Measurements from ENCODE around the gene TTC28. TPM values are rescaled to one million over a fixed set of nuclear protein-coding genes. Genes with fewer than 3 reads are reported as not detected.

Gene TTC28
- total and polyA plus RNA-seq, 2 donors (not counting 1 experiment from before 2014, with no cell fraction given) = 8.2 to 31.4 TPM

DNA sequence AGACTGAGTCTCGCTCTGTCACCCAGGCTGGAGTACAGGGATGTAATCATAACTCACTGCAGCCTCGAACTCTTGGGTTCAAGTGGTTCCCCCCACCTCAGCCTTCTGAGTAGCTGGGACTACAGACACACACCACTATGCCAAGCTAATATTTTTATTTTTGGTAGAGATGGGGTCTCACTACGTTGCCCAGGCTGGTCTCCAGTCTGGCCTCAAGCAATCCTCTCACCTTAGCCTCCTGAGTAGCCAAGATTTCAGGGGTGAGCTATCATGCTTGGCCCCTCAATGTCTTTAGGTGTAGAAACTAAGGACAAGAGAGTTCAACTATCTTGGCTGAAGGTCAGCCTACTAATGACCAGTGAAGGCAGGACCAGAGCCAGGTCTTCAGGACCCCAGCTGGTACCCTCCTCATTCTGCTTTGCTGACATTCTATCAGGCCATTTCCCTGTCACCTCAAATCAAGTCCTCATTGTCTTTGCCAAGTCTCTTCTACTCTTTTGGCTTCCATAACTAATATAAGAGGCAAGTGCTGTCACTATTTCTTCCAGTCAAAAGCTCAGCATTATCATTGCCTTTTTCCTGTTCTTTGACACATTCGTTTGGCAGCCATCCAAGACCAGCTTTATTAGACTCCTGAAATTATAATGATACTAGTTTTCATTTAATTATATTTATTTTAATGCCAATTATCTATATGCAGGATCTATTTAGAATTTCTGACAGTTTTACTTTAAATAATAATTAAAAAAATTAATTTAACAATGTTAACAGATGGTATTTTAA is 496.4 kb downstream of the TTC28 start:
- Histone ChIP-seq H3K9ac (ENCODE audit: insufficient read depth, low read length) (no peak overlapping the region), H4K20me1 (ENCODE audit: control insufficient read depth, extremely low read depth, insufficient read depth, low read length) (no peaks in the 10 kb centered on the region), H3K27ac (ENCODE audit: insufficient read depth, low read length) (no peak overlapping the region), H3K9me3 (ENCODE audit: control insufficient read depth, insufficient read depth, low read depth, low read length) (no peaks in the 10 kb centered on the region), H3K79me2 (ENCODE audit: control insufficient read depth, insufficient read depth, low read length) (no peaks in the 10 kb centered on the region), H3K4me2 (ENCODE audit: extremely low read depth, insufficient read depth, low read length) (no peak overlapping the region), H3K36me3 (ENCODE audit: control insufficient read depth, insufficient read depth, low read length) (no peaks in the 10 kb centered on the region), H3K4me3 (replicated peaks in 1 of 4; ENCODE audit: control extremely low read depth in 1 of 4, insufficient read depth in 1 of 4, low read depth in 3 of 4, low read length in 4 of 4) (no peak overlapping the region), H3K4me1 (ENCODE audit: control insufficient read depth, extremely low read depth, insufficient read depth, low read length) (peaks cover 4% of the 10 kb centered on the region), H2AFZ (ENCODE audit: low read length) (no peak overlapping the region), H3K27me3 (ENCODE audit: control insufficient read depth, insufficient read depth, low read length) (no peaks in the 10 kb centered on the region)
- no peak for TF ChIP-seq EZH2 (IDR thresholded peaks at IDR 0.05; ENCODE audit: low read length, missing control alignments)
- TF ChIP-seq, protein P1, sequence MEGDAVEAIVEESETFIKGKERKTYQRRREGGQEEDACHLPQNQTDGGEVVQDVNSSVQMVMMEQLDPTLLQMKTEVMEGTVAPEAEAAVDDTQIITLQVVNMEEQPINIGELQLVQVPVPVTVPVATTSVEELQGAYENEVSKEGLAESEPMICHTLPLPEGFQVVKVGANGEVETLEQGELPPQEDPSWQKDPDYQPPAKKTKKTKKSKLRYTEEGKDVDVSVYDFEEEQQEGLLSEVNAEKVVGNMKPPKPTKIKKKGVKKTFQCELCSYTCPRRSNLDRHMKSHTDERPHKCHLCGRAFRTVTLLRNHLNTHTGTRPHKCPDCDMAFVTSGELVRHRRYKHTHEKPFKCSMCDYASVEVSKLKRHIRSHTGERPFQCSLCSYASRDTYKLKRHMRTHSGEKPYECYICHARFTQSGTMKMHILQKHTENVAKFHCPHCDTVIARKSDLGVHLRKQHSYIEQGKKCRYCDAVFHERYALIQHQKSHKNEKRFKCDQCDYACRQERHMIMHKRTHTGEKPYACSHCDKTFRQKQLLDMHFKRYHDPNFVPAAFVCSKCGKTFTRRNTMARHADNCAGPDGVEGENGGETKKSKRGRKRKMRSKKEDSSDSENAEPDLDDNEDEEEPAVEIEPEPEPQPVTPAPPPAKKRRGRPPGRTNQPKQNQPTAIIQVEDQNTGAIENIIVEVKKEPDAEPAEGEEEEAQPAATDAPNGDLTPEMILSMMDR (conservative IDR thresholded peaks at IDR 0.05 in 1 of 2, IDR thresholded peaks at IDR 0.05 in 1 of 2; ENCODE audit: low read depth in 1 of 2, low read length in 2 of 2) = no peak
- no peak for DNase-seq (ENCODE audit: low read depth in 2 of 2)

DNA sequence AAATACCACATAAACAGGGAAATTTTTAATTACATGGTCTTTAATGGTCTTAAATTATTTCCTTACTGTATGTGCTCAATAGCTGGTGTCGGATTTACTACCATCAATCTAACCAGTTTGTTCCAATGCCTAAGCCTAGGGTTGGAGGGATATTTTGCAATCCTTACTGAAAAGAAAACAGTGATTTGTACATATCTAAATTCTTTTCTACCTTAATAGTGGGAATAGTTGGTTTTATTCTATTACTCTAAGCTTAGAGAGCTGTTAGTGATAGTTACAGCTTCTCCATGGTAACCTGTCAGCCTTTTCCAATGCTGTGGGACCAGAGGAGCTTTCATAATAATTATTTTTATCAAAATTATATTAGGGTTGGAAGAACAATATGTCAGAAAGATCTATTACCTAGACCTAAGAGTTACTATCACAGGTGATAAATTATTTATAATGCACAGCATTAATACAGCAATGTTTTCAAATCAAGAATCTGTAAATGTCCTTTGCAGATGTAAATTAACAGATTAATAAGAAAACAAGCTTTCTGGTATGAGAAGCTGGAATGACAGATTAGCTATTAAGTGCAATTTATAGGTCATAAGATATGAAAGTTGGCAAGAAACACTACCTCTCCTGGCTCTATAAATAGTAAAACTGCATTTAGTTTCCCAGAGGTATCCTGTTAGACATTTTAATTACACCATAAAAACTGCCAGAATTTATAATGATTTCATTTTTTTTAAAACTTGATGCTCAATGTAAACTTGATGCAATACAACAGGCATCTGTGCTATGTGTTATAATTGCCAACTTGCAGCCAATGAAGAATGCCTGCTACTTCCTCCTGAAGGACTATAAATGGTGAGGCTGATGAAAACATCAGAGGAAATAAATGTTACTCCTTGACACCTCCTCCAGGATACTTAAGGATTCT is 498.6 kb downstream of the TTC28 start:
- no peaks in the 10 kb centered on the region for H3K9me3 ChIP-seq (ENCODE audit: control insufficient read depth, insufficient read depth, low read depth, low read length)
- no peaks in the 10 kb centered on the region for H3K27me3 ChIP-seq (ENCODE audit: control insufficient read depth, insufficient read depth, low read length)
- H4K20me1 ChIP-seq (ENCODE audit: control insufficient read depth, extremely low read depth, insufficient read depth, low read length) = no peaks in the 10 kb centered on the region
- H3K4me2 ChIP-seq (ENCODE audit: extremely low read depth, insufficient read depth, low read length) = peak overlapping the region; percentile 40
- H3K4me3 ChIP-seq (replicated peaks in 1 of 4; ENCODE audit: control extremely low read depth in 1 of 4, insufficient read depth in 1 of 4, low read depth in 3 of 4, low read length in 4 of 4) = no peak overlapping the region
- H2AFZ ChIP-seq (ENCODE audit: low read length) = no peak overlapping the region
- H3K9ac ChIP-seq (ENCODE audit: insufficient read depth, low read length) = no peak overlapping the region
- no peak for TF ChIP-seq EZH2 (IDR thresholded peaks at IDR 0.05; ENCODE audit: low read length, missing control alignments)
- H3K27ac ChIP-seq (ENCODE audit: insufficient read depth, low read length) = no peak overlapping the region
- H3K4me1 ChIP-seq (ENCODE audit: control insufficient read depth, extremely low read depth, insufficient read depth, low read length) = peaks cover 4% of the 10 kb centered on the region
- H3K79me2 ChIP-seq (ENCODE audit: control insufficient read depth, insufficient read depth, low read length) = no peaks in the 10 kb centered on the region
- DNase-seq (ENCODE audit: low read depth in 2 of 2) = peak; percentile 6 to 74
- H3K36me3 ChIP-seq (ENCODE audit: control insufficient read depth, insufficient read depth, low read length) = no peaks in the 10 kb centered on the region

DNA sequence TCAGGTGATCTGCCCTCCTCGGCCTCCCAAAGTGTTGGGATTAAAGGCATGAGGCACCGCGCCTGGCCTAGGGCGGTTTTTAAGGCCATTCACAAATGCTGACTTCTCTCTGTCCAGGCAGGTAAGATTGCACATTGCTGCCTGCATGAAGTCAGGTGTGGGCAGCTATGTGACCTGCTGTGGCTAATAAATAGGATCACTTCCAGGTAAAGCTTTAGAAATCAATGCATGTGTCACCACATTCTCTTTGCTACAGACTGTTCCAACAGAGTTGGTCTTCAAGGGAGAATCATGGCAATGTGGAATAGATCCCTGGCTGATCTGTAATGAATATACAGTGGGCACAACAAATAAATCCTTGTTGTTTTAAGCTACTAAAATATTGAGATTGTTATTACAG is 500.2 kb downstream of the TTC28 start:
- Histone ChIP-seq H3K9ac (ENCODE audit: insufficient read depth, low read length) (no peak overlapping the region), H2AFZ (ENCODE audit: low read length) (no peak overlapping the region), H3K9me3 (ENCODE audit: control insufficient read depth, insufficient read depth, low read depth, low read length) (no peaks in the 10 kb centered on the region), H4K20me1 (ENCODE audit: control insufficient read depth, extremely low read depth, insufficient read depth, low read length) (no peaks in the 10 kb centered on the region), H3K27me3 (ENCODE audit: control insufficient read depth, insufficient read depth, low read length) (no peaks in the 10 kb centered on the region), H3K4me3 (replicated peaks in 1 of 4; ENCODE audit: control extremely low read depth in 1 of 4, insufficient read depth in 1 of 4, low read depth in 3 of 4, low read length in 4 of 4) (no peak overlapping the region), H3K27ac (ENCODE audit: insufficient read depth, low read length) (no peak overlapping the region), H3K4me2 (ENCODE audit: extremely low read depth, insufficient read depth, low read length) (no peak overlapping the region), H3K79me2 (ENCODE audit: control insufficient read depth, insufficient read depth, low read length) (no peaks in the 10 kb centered on the region), H3K36me3 (ENCODE audit: control insufficient read depth, insufficient read depth, low read length) (no peaks in the 10 kb centered on the region), H3K4me1 (ENCODE audit: control insufficient read depth, extremely low read depth, insufficient read depth, low read length) (peaks cover 4% of the 10 kb centered on the region)
- no peak for DNase-seq (ENCODE audit: low read depth in 2 of 2)
- TF ChIP-seq, protein P1 (conservative IDR thresholded peaks at IDR 0.05 in 1 of 2, IDR thresholded peaks at IDR 0.05 in 1 of 2; ENCODE audit: low read depth in 1 of 2, low read length in 2 of 2) = no peak
- no peak for TF ChIP-seq EZH2 (IDR thresholded peaks at IDR 0.05; ENCODE audit: low read length, missing control alignments)
